ENCODE results near the gene ABCF2.

ABCF2 gene

DNA sequence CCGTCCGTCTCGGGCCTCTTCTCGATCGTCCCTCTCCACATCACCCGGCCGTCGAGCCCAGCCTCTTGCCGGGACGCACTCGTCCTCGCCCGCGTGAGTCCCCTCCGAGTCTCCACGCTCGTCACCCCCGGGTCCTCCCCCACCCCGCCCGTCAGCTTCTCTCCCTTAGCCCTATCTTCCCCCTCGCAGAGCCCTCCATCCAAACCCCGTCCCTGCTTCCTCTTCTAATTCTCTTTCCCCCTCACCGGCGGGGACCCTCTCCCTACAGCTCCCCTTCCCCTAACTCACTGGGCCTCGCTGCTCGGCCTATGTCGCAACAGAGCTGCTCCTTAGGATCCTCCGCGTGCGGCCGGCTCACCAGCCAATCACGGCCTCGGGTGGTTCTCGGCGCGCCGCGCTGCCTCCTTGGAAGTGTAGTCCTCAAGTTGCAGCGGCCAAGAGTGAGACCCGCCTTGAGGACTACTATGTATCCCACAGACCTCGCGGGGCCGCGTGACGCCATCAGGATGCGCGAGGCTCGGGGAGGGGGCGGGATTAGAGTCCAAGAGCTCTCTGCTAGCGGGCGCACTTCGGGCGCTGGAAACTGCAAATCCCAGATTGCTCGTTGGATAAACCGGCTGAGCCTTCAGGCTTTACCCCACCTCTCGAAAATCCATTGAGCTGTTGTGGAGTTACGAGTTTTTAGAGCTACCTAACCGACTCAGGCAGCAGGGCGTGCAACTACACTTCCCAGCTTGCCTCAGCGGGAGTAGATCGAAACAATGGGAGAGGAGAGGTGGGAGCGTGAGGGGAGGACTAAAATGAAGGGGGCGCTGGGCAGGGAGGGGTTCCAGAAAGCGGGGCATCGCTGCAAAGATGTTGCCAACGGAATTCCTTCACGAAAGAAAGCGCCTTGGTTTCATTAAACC lies at the start of gene ABCF2:
ABCF2 (minus strand) TSS at position 331 of the 908 bp plus-strand sequence. CDS start 747 bp downstream, outside the sequence.
- peak; percentile 97 for DNase-seq (ENCODE audit: low read depth)

GRCh38 chr7:151275813-151276577 lies 49.0 kb upstream of the ABCF2 start:
- DNase-seq (ENCODE audit: low read depth), result no peak

DNA sequence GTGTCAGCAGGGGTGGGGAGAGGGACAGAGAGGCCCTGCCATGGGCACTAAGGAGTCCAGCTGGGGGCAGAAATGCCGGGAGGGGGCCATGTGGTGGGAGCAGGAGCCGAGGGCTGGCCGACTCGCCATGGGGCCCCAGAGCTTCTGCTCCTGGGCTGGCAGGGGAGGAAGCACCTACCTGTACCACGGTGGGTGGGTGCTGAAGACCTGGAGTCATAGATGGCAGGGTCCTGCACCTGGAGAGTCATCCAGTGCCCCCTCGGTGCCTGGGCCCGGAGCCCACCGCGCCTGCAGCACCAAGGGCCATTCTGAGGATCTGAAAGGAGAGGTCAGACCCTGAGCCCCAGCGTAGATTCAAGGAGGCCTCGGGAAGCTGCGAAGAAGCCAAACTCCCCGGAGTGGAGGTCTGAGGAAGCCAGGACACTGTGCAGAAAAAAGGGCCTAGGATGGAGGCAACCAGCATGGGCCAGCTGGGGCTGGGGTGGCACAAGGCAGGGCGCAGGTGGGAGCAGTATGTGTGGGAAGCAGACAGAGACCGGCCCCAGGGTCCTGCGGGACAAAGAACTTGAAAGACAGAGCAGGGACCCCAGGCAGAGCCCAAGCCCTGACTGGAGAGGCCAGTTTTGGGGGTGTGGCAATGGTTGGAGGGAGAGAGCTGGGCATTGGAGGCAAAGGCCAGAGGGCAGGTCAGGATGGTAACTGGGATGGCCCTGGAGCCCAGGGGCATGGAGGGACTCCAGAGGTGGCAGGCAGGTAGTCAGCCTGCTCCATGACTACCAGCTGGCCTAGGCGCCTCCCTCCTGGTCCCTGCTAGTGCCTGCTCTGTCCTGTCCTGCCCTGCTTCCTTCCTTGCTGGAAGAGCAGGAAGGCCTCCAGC lies 48.2 kb upstream of the ABCF2 start:
- DNase-seq (ENCODE audit: low read depth), result no peak

GRCh38 chr7:151274396-151274795 lies 47.4 kb upstream of the ABCF2 start:
- no peak for DNase-seq (ENCODE audit: low read depth)

DNA sequence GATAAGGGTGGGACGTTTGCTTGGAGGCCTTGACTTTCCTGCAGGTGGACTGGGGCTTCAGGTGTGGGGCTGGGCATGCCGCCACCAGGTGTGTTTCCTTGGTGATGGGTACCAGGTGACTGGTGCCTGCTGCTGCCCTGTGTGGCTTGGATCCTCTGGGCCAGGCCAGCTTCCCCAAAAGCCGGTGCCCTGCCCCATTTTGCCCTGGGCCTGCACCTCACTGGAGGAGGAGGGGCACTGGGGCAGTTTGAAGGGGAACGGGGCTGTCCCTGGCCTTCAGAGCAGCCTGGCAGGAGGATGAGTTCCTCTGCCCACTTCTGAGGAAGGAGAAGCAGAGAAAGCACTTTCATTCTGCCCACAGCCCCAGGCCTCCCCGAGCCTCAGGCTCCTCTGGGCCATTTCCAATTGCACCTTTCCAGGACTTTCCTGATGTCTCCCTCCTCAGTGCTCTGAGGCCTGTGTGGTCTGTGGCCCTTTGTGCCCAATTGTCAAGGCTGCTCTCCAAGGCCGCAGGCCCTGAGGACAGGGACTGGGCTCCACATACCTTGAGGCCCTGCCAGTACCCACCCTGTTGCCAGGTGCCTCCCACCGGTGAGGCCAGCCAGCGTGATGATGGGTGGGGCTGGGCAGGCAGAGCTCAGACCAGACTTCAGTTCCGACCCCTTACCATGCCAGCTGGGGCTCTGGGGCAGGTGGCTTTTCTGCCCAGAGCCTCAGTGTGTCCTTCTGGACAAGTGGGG lies 46.8 kb upstream of the ABCF2 start:
- no peak for DNase-seq (ENCODE audit: low read depth)

- DNase-seq (ENCODE audit: low read depth), result no peak
Measured at GRCh38 chr7:151272877-151273276, 45.9 kb upstream of the ABCF2 start.

GRCh38 chr7:151272405-151272804 lies 45.4 kb upstream of the ABCF2 start:
- no peak for DNase-seq (ENCODE audit: low read depth)

GRCh38 chr7:151271699-151272355 lies 44.8 kb upstream of the ABCF2 start:
- no peak for DNase-seq (ENCODE audit: low read depth)

- no peak for DNase-seq (ENCODE audit: low read depth)
Measured at GRCh38 chr7:151269511-151269910, 42.5 kb upstream of the ABCF2 start.

DNA sequence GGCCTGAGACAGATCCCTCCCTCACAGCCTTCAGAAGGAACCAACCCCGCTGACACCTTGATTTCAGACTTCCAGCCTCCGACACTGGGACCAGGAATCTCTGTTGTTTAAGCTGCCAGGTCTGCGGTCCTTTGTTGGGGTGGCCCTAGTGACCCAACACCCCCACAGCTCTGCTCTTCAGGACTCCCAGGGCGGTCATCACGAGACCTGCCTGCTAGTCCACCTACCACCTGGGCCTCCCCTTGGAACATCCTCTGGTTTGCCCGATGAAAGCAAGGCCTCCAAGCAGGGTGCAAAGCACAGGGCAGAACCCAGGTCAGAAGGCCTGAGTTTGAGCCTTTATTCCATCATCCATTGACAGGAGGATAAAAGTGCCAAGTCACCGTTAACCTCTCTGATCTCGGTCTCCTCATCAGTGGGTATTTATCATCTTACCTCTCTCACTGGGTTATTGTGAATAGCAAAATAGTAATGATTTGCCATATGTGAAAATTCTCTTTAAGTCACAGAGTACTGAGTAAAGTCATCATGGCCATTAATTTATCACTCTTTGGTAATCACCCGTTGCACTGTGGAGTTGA lies 38.4 kb upstream of the ABCF2 start:
- no peak for DNase-seq (ENCODE audit: low read depth)

DNA sequence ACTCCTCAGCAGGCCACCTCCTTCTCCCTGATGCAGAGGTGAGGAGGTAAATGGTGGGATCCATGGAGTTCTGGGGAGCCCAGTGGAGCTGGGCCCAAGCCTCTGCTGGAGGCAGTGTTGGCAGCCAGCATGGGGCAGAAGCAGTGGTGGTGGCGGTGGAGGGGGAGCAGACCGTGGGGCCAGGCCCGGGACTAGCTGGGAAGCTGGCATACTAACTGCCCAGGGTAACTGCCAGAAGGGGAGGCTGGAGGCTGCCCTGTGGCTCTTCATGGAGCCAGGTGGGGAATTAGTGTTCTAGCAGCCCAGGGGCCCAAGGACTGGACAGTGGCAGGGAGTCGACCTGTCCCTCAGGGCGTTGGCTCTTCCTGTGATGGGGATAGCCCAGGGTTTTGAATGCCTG lies 37.6 kb upstream of the ABCF2 start:
- DNase-seq (ENCODE audit: low read depth), result no peak

DNA sequence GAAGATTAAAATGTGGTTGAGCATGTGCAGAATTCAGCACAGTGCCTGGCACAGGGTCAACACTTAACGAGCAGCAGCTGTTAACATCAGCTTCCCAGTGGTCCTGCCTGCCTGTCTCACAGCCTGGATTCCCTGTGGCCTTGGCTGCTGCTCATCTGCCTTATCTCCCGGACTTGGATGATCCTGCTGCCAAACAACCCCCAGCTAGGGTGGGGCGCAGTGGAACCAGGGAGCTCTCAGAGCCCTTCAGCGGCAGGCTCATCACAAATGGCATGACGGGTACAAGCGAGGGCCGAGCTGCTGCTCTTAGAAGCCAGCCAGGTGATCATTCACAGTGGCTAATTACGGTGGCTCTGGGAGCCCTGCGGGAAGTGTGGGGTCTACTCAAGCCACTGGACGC lies 34.5 kb upstream of the ABCF2 start:
- DNase-seq (ENCODE audit: low read depth), result no peak

- DNase-seq (ENCODE audit: low read depth), result no peak
Measured at GRCh38 chr7:151260883-151261282, 33.9 kb upstream of the ABCF2 start.

DNA sequence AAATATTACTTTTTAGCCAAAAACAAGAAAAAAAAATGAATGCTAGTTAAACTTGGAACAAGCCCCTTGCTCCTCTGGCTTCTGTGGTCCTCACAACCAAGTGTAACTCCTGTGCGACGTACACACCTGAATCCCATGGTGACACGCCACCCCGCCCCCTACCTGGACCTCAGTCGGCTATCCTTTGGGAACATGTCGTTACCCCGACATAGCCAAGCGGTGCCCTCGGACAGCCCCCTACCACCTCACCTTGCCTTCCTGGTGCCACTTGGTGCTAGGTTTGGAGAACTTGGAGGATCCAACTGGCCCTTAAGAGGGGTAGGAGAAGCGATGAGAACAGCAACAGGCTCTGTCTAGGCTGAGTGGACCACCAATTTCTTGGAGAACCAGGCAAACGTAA lies 33.5 kb upstream of the ABCF2 start:
- no peak for DNase-seq (ENCODE audit: low read depth)

DNA sequence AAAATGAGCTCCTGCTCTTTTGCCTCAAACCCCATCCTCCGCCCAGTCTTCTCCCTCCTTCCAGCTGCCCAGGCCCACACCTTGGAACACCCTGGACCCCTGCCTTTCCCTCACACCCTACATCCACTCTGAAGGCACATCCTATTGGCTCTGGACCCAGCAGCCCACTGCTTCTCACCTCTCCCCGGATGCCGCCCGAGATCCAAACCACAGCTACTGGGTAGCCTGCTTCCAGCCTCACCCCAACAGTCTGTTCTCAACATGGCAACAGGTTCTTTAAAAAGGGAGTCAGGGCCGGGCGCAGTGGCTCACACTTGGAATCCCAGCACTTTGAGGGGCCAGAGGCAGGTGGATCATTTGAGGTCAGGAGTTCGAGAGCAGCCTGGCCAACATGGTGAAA lies 31.0 kb upstream of the ABCF2 start:
- DNase-seq (ENCODE audit: low read depth), result no peak

DNA sequence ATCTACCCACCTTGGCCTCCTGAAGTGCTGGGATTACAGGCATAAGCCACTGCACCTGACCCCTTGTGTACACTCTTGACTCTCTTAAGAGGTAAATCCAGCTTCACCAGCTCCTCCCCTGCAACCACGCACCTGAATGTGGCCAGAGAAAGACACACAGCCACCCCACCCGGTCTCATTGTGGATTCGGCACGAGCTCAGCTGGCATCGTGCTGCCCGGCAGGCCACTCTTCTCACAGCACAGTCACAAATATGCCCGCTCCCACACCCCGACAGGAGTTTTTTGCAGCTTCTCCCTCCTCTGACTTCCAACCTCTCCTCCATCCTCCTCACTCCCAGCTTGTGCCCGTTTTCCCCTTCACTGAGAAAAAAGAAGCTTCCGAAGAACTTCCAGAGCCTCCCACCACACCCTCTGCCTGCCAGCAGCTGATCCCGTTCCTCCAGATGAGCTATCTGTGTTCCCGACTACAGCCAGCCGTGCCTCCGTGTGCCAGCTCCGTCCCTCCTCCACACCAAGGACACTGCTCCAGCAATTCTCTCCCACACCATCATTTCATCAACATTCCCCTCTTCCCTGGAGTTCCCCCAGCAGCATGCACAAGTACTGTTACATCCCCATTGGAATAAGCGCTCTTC lies 29.5 kb upstream of the ABCF2 start:
- DNase-seq (ENCODE audit: low read depth), result no peak

- no peak for DNase-seq (ENCODE audit: low read depth)
Measured at GRCh38 chr7:151255390-151255789, 28.4 kb upstream of the ABCF2 start.

- DNase-seq (ENCODE audit: low read depth), result no peak
Measured at GRCh38 chr7:151254851-151255250, 27.8 kb upstream of the ABCF2 start.

- no peak for DNase-seq (ENCODE audit: low read depth)
Measured at GRCh38 chr7:151254316-151254715, 27.3 kb upstream of the ABCF2 start.

Measured in fibroblast of the conjunctiva (primary cell).